ENCODE data around the gene AEN.

GRCh38 chr15:88620995-88621772 lies at the start of gene AEN:
- TF ChIP-seq CTCF (IDR thresholded peaks at IDR 0.05; ENCODE audit: insufficient read depth, low read depth, low read length) (no peak), EZH2 (IDR thresholded peaks at IDR 0.05; ENCODE audit: insufficient read depth, low read length) (no peak)

Measured in astrocyte (in vitro differentiated cells and primary cell).